Left renal pelvis (tissue), 4 donors: ENCODE measurements around the gene KRTAP10-6. TPM values are rescaled to one million over a fixed set of nuclear protein-coding genes. Genes with fewer than 3 reads are reported as not detected.
"Not testable (repeated sequence)": the region's sequence is repeated elsewhere in the genome, so short reads cannot be mapped to it uniquely, and the experiment has no call there.

Experiments used
- DNase-seq, 4 donors: peaks; one replicate each; pipeline ENCODE4 v3.0.0-alpha.2; 2013; ENCODE audit warnings: low read depth in 4 of 4, low spot score in 3 of 4
- polyA plus RNA-seq, 4 donors: library from polyadenylated mRNA; unstranded; fragments of 120-200 nt; gene quantifications; one replicate each; pipeline ENCODE4 v1.2.1, GENCODE V29; 2013; ENCODE audit not compliant: insufficient read length in 4 of 4

Gene KRTAP10-6
- polyA plus RNA-seq, 4 donors: not detected

DNA sequence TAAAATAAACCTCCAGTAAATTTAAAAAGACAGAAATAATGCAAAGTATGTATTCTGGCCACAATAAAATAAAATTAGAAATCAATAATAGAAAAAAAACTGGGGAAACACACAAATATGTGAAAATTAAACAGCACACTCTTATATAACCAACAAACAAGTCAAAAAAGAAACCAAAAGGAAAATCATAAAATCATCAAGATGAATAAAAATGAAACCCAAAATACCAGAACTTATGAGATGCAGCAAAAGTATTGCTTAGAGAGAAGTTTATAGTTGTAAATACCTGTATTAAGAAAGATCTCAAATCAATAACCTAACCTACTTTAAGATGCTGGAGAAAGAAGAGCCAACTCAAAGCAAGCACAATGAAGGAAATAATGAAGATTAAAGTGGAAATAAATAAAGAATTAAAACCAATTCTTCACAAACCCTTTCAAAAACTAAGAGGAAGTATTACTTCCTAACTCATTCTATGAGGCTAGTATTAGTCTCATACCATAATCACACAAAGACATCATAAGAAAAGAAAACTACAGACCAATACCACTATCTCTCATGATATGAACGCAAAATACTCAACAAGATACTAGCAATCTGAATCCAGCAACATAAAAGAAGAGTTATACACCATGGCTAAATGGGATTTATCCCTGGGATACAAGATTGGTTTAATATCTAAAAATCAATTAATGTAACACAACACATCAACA, 27.3 kb downstream of the KRTAP10-6 start:
- DNase-seq: no peak

DNA sequence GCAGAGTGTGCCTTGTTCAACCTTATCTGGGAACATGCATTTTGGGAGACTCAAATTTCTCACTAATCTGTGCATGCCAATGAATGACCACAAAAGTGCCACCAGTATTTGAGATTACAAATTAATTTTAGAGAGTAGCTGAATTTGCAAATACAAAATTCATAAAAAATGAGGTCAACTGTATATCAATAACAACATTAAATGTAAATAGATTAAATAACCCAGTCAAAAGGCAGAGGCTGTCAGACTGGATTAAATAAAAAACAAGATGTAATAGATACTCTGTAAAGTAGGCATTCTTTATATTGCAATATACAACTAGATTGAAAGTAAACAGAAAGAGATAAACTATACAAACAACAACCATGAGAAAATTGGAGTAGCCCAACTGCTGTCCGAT, 28.2 kb downstream of the KRTAP10-6 start:
- DNase-seq: no peak

DNA sequence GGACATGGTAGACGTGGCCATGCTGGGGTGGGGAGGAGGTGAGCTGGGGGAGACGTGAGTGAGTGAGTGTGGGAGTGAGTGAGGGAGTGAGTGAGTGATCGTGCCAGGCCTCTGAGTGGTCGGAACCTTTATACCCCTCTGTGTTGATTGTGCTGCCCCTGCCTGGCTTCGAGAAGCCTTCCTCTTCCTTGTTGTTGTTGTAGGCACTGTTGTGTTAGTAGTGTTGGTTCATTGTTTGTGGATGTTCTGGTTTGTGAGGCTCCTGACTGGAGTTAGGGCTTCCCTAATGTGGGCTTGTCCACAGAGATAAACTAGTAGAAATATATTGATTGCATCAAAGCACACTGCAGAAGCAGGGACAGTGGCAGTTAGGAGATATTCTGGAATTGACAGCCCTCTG, 33.6 kb downstream of the KRTAP10-6 start, which contains the start of gene KRTAP10-3:
Gene KRTAP10-3, minus strand, starts transcription at position 101 of the 400 bp plus-strand sequence. Its CDS starts 80 bp downstream, at position 21.
- DNase-seq: no peak

DNA sequence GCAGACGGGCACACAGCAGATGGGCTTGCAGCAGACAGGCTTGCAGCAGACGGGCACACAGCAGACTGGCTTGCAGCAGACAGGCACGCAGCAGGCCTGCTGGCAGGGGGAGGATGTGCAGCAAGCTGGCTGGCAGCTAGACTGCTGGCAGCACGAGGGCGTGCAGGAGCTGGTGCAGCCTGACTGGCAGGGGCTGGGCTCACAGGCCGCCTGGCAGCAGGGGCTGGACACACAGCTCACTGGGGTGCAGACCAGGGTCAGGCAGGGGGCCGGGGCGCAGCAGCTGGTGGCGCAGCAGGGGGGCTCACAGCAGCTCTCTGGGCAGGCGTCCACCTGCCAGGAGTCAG, 34.0 kb downstream of the KRTAP10-6 start:
- DNase-seq: not testable (repeated sequence)

DNA sequence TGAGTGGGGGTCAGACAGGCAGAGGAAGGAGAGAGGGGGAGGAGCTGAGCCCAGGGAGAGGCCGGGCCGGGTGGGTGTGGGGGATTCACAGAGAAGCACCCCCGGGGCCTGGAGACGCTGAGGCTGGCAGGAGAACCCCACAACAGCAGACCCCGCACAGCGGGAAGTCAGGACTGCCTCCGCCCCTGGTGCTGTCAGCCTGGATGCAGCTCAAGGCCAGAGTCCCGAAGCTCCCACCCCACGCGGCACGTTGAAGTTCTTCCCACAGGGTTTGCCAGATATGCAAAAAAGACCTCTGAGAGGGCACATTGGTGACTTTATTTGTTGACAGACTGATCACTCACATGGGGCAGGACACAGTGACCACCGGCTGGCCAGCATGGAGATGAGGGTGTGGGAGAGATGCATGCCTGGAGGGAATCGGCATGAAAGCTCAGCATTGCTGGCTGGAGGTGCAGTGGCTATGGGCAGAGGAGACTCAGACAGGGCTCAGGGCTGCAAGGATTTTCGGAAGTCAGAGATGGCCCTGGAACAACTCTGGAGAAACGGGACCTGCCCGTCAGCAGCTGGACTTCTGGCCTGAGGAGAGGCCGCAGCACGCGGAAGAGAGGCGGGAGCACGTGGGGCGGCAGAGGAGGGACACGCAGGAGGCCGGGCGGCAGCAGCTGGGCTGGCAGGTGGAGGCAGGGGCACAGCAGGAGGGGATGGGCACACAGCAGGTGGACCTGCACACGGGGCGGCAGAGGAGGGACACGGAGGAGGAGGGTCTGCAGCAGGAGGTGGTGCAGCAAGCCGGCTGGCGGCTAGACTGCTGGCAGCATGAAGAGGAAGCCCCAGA, 34.6 kb downstream of the KRTAP10-6 start:
- no peak for DNase-seq

DNA sequence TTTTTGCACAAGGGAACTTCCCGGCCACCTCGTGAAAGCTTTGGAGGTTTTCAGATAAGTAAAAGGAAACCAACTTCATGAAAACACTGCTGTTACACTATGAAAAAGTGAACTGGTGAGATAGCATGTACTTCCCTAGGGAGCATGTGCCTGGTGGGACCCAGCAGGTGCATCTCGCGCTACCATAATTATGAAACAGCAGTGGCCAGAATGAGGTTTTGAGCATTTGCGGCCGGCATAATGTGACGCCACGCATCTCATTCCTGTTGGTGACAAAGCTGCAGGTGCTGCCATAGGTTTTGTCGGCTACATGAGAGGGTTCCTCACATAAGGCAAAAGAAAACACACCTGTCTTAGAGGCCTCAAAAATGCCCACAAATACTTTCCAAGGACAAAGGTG, 35.4 kb downstream of the KRTAP10-6 start:
- DNase-seq: no peak

DNA sequence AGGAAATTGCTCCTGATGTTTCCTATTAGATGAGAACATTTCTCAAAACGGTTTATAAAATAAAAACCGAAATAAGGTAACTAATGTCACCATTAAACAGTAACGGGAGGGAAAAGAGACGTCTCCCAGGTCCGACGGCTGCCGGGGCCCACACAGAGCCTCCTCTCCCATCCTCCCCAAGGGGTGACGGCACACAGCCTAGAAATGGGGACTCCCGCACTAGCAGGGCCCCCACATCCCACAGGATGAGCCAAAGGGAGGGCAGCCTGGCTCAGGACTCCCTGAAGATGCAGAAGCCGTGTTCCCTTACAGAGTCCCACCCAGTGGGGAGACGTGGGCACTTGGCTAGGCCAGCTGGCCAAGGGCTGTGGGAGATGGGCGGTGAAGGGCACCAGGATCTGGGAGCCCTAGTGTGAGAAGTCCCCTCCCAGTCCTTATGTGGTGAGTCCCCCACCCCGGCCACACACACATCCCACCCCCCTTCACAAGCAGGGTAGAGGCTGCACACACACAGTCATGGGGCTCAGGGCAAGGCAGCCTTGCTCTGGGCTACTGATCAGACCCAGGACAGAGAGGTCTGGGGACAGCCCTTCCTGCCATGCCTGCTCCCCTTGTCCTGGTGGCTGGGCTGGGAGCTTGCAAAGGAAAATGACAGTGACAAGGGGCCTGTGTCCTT, 37.0 kb downstream of the KRTAP10-6 start:
- DNase-seq: no peak

DNA sequence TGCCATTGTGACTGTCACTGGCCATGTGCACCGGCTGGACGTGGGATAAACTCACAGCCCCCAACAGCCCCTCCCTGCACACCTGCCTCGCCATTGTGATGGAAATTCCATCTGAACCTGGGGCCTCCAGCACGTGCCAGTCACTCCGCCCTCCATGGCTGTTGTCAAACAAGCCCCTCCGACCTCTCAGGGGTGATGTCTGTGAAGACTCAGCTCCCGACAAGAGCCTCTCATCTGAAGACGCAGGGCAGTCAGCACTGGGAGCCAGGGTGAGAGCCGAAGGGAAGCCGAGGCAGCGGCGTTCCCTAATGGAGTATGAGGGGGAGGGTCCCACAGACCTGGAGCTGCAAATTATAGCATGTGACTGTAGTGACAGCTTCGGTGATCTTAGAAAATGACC, 39.6 kb downstream of the KRTAP10-6 start:
- no peak for DNase-seq

DNA sequence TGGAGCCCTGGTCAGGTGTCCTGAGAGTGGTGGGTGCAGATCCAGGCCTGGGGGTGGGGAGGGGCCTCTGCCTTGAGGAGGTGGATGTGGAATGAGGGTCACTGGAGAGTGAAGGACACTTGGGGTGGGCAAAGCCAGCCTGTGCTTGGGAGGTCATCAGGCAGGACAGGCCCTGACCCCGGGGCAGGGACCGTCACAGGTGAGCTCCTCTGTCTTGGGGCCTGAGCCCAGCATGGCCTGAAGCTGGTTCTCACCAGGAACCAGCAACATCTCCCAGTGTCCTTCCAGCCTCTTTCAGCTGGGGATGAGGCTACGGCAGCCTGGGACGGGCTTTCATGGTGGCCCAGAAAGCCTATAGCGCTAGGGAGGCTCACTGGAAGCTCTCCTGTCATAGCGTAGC, 40.2 kb downstream of the KRTAP10-6 start:
- no peak for DNase-seq

DNA sequence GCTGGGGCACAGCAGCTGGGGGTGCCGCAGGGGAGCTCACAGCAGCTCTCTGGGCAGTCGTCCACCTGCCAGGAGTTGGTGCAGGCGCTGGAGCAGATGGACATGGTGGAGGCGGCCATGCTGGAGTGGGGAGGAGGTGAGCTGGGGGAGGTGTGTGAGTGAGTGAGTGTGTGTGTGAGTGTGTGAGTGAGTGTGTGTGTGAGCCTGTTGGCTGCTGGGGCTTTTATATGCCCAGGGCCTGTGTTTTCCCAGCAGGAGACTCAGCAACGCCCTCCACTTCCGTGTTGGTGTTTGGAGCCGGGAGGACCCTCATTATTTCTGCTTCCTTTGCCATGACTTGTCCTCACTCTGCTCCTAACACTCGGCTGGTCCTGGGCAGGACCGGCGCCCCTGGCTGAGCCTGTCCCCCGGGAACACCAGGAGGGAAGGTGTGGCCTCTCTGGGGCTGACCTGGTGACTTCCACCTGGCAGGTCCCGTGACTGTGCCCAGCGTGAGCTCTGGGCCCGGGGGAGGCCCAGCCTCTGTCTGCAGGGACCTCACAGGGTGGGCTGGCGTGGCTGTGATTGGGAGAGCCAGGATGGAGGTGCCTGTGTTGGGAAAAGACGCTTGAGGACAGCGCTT, 40.9 kb downstream of the KRTAP10-6 start, which contains the start of gene KRTAP10-2:
Gene KRTAP10-2, minus strand, starts transcription at position 166 of the 622 bp plus-strand sequence. Its CDS starts 47 bp downstream, at position 119.
- no peak for DNase-seq

DNA sequence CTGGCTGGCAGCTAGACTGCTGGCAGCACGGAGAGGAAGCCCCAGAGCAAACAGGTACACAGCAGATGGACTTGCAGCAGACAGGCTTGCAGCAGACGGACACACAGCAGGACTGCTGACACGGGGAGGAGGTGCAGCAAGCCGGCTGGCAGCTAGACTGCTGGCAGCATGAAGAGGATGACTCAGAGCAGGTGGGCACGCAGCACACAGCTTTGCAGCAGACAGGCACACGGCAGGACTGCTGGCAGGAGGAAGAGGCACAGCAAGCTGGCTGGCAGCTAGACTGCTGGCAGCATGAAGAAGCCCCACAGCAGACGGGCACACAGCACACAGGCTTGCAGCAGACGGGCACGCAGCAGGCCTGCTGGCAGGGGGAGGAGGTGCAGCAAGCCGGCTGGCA, 41.5 kb downstream of the KRTAP10-6 start:
- no peak for DNase-seq

DNA sequence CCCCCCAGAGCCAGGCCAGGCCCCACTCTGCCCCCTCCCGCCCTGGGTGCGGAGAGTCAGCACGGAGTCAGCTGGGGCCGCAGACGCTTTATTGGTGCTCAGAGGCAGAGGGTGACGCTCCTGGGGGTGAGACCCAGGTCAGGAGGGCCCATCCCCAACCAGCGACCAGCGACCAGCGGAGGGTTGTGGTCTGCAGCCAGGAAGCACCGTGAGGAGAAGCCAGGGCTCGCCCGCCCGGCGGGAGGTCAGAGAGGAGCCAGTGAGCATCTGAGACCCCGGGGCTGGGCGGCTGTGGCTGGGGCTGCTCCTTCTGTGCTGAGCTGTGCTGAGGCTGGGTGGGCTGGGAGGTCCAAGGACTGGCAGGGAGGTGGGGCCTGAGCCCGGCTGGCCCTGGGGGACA, 42.0 kb downstream of the KRTAP10-6 start:
- not testable (repeated sequence) for DNase-seq

DNA sequence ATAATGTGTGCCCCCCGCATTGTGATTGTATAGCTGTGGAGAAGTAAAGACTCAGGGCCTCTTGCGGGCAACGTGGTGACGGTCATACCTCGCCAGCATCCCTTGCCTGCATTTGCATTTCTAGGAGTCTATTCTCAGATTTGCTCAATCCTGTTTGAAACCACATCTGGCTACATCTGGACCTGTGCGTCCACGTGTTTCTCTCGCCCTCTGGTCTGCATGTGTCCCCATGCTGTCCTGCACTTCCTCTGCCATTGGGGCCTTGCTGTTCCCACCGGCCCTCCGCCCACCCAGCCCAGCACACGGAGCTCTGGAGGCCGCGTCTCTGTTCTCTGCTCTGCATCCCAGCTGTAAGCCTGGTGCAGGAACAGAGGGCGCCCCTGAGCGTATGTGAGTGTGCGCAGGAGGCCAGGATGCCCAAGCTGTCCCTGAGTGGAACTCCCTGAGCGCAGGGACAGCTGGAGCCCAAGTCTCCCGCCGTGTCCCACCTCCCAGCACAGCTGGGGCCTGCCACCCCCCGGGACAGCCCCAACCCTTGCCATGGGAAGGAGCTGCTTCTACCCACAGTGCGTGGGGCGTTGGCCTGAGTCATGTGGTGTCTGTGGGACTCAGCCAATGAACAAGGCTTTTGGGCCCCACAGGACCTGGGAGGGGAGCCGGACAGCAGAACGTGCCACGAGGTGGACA, 42.6 kb downstream of the KRTAP10-6 start:
- DNase-seq: no peak

DNA sequence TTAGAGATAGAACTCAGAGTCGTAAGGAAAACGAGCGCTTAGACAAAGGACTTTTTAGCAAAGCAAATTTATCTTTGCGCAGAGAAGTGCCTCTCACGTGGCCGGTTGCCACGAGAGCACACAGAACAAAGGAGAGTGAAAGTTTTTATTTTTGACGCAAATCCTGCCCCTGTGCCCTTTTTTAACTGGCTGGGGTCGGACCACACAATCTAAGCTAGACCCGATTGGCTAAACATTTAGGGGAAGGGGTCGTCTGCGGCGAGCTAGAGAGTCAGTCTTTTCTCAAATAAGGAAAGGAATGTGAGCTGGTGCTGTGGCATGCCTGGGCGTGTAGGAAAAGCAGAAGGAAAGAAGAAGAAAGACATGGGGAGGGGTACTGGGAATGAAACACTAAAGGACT, 43.4 kb downstream of the KRTAP10-6 start:
- DNase-seq: no peak

DNA sequence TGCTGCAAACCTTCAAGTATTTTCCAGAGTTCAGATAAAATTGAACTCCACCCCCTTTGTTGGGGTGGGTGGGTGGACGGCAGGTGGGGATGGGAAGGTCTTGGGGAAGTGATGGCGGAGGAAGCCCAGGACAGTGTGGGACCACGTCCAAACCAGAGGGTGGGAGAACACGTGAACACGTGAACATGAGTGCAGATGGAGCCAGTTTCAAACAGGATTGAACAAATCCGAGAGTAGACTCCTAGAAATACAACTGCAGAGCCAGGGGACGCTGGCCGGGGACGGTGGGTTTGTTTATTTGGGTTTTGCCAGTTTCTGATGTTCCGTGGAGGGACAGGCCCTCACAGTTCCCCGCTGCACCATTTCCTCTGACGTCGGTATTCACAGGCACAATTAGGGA, 43.9 kb downstream of the KRTAP10-6 start:
- DNase-seq: no peak

DNA sequence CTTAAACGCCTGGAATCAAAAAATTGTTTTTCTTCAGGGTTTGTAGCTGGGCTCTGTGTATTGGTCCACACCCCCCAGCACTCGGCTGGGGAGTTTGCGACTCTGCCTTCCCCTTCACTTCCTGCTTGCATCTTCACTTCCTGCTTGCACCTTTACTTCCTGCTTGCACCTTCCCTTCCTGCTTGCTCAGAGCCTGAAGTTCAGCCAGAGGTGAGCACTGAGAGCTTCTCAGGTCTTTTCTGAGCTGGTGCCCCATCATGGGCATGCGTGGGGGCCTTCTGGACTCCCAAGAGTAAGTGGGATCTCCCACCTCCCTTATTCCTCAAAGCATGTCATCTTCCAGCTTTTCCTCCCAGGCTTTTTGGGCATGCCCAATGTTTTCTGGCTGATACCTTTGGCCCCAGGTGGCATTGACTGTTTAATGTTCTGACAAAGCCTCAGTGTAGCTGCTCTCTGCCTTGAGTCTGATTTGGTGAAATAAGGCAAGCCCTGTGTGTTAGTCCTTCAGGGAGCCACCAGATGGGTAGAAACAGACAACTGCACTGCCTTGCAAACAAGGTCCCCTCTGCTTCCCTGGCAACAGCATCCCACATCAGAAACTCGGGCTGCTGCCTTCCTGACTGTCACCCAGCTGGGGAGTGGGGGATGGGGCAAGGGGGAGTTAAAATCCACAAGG, 44.5 kb downstream of the KRTAP10-6 start:
- no peak for DNase-seq

DNA sequence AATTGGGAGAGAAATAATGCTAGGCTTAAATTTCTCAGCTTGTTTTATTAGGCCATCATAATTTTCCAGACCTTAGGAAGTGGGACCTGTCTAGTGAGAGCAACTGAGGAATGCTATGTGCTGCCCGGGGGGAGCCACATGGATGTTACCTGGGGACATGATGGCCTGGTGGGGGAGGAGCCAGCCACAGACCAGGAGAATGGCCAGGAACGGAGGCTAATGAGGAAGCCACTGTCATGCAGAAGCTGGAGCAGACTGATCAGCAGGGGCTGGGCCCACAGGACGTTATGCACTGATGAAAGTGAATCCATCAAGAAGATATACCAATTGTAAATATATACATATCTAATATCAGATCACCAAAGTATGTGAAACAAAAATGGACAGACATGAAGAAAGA, 47.7 kb downstream of the KRTAP10-6 start:
- no peak for DNase-seq

DNA sequence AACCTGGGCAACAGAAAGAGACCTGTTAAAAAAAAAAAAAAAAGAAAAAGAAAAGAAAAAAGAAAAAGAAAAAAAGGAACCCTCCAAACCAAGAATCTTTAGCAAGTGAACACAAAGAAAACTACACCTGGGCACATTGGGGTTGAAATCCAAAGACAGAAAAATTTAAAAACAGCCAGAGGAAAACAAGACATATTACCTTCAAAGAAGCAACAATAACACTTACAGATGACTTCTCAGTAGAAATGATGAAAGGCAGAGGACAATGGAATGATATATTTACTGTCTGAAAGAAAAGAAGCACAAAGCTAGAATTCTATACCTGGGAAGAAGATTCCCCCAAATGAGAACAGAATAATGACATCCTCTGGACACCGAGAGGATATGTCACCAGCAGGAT, 49.6 kb downstream of the KRTAP10-6 start:
- DNase-seq: no peak
